GM12874 (cell line): ENCODE measurements around the gene CDKL1.

Experiments used
- CTCF ChIP-seq: IDR thresholded peaks from 2 replicates; pipeline ENCODE4 v1.5.1; 2011; ENCODE audit warnings: low read depth, mild to moderate bottlenecking, control low read depth, low read length, moderate library complexity; ENCODE audit not compliant: insufficient read depth

CDKL1 gene

GRCh38 chr14:50319721-50320120 is 77.0 kb downstream of the CDKL1 start:
- TF ChIP-seq CTCF: no peak

- no peak for TF ChIP-seq CTCF
Observed at GRCh38 chr14:50319293-50319692, 77.4 kb downstream of the CDKL1 start.

- peak; percentile 39; the same call in 1 of the 2 replicates for TF ChIP-seq CTCF
Observed at GRCh38 chr14:50318031-50318626, 78.6 kb downstream of the CDKL1 start.

DNA sequence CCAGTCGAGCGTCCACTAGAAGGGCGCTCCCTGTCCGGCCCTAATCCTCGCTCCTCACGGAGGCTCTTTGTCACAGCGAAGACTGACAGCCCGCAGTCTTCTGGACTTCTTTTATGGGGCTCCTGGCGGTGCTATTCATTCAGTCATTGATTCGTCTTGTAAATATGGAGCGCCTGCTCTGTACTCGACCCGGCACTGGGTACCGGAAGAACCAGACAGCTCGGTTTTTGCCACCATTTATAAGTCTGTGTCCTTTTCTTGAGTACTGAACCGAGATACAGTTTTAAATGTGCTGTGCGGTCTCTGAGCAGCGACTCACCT is 84.0 kb downstream of the CDKL1 start:
- TF ChIP-seq CTCF: no peak

DNA sequence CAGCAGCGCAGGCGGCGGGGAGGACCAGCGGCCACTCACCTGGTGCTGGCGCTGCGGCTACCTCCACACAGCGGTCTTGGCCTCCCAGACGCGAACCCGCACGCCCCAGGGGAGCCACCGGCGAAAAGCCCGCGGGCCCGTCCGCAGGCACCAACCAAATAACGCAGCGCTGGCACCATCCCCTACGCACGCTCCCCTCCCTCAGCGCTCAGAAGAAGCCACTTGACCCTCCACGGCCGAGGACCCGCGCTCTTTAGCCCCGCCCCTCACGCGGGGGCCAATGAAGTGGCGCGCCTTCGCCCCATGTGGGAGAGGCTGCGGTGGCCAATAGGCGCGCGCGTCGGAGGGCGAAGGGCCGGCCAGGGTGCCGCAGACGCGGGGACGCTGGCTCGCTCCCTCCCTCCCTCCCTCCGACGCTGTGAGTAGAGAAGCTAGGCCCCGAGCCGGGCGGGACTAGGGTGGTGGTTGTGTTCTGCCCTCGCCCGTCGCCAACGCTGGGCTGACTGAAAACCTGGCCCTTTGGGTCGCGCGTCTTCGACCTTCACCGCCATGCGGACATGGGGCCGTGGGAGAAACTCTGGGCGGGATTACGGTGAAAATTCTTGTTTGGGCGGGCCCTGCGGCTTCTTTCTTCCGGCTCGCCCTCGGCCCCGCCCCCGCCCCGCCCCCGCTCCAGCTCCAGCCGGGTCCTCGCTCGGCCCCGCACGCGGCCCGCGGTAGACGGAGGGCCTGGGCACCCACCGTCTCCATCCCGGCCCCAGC is 84.5 kb downstream of the CDKL1 start, which contains the start of the genes DMAC2L and L2HGDH:
Gene DMAC2L (plus strand): TSS at position 353 of the 762 bp plus-strand sequence. CDS start 9,164 bp downstream, outside the sequence.
Gene L2HGDH (minus strand): TSS at position 258 of the 762 bp plus-strand sequence. CDS start 79 bp downstream, at position 179.
- TF ChIP-seq CTCF: no peak

- TF ChIP-seq CTCF: peak; percentile 73
Observed at GRCh38 chr14:50311337-50311971, 85.2 kb downstream of the CDKL1 start.

DNA sequence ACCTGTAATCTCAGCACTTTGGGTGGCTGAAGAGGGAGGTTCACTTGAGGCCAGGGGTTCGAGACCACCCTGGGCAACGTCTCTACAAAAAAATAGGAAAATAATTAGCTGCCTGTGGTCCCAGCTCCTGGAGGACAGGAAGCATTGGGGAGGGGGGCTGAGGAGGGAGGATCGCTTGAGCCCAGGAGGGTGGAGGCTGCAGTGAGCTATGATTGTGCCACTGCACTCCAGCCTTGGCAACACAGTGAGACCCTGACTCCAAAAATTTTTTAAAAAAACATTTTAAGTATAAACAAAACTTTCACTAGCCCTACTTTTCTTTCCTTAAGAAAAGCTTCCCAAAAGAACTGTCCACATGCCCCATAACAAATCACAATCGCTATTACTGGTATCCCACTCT is 86.2 kb downstream of the CDKL1 start:
- TF ChIP-seq CTCF: no peak
